Esophagus (tissue), 2 donors: ENCODE results near the gene LAMA3. TPM values are rescaled to one million over a fixed set of nuclear protein-coding genes. Genes with fewer than 3 reads are reported as not detected.
A peak's percentile ranks its signal among the peaks of the same experiment; 100 is the strongest.

Source experiments
- H3K27ac ChIP-seq, 2 donors: one replicate each; pipeline ENCODE4 v1.5.1; 2013; ENCODE audit warnings: low read depth in 2 of 2, mild to moderate bottlenecking in 2 of 2, inconsistent platforms in 1 of 2, low read length in 1 of 2, moderate library complexity in 1 of 2
- H3K27me3 ChIP-seq, 2 donors: one replicate each; pipeline ENCODE4 v1.6.1; 2013; ENCODE audit warnings: low read length in 2 of 2, control low read depth in 1 of 2, mild to moderate bottlenecking in 1 of 2; ENCODE audit not compliant: insufficient read depth in 2 of 2, control insufficient read depth in 1 of 2
- H3K36me3 ChIP-seq, 2 donors: one replicate each; pipeline ENCODE4 v1.6.1; 2013; ENCODE audit warnings: low read length in 1 of 2; ENCODE audit not compliant: control insufficient read depth in 2 of 2, insufficient read depth in 2 of 2
- H3K4me1 ChIP-seq, 2 donors: one replicate each; pipeline ENCODE4 v1.6.1; 2013; ENCODE audit warnings: low read length in 1 of 2; ENCODE audit not compliant: control insufficient read depth in 2 of 2, insufficient read depth in 2 of 2
- H3K4me3 ChIP-seq, 2 donors: one replicate each; pipeline ENCODE4 v1.5.1; 2013; ENCODE audit warnings: low read length in 2 of 2, mild to moderate bottlenecking in 2 of 2, low read depth in 1 of 2, moderate library complexity in 1 of 2
- H3K9me3 ChIP-seq, 2 donors: one replicate each; pipeline ENCODE4 v1.6.1; 2013; ENCODE audit warnings: mild to moderate bottlenecking in 2 of 2, low read depth in 1 of 2, low read length in 1 of 2, moderate library complexity in 1 of 2; ENCODE audit not compliant: control insufficient read depth in 2 of 2, insufficient read depth in 1 of 2
- WGBS, 2 donors: extraction: QIAGEN DNeasy Blood & Tissue Kit; methylation state at CpG; one replicate each; pipeline ENCODE4 v1.1.7; 2013; 5-methylcytosine and 5-hydroxymethylcytosine counted together
- polyA plus RNA-seq, 2 donors: library from polyadenylated mRNA; stranded (reverse); fragments of 200-250 nt; gene quantifications; one replicate each; pipeline ENCODE4 v1.2.3, GENCODE V29; 2013
- donor health status: healthy with polysubstance abuse.
- donor health status: Bipolar disorder and iron deficiency.

LAMA3 gene
- polyA plus RNA-seq, 2 donors: 8.0 to 11.5 TPM

DNA sequence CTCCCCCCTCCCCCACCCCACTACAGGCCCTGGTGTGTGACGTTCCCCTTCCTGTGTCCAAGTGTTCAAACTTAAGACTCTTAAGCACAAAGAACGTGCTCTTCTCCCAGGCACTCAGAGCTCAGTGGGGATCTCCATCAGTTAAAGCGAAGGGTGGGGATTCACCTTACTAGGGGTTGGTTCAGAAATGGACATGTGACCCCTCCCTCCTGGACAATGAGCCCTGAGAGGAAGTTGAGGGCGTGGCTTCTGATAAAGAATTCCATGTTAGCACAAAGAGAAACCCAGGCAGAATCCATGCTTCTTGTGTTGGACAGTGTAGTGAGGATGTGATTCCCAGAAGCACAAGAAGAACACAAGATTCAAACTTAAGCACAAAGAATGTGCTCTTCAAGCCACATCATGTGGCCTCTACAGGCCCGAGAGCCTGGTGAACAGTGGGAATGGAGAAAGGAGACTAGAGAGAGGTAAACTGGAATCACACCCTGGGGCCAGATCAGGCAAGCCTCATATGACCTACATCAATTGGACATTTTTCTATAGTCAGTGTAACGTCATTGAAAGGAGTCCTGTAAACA lies 247.2 kb downstream of the LAMA3 start:
- Histone ChIP-seq H3K36me3 (peaks cover 3 to 19% of the 10 kb centered on the region in 2 donors), H3K27me3 (no peaks in the 10 kb centered on the region), H3K27ac (no peak overlapping the region), H3K9me3 (no peaks in the 10 kb centered on the region), H3K4me3 (no peak overlapping the region), H3K4me1 (no peaks in the 10 kb centered on the region)
- 79 to 83% methylated on average over 6 of the region's 6 CpGs for WGBS, 2 donors

DNA sequence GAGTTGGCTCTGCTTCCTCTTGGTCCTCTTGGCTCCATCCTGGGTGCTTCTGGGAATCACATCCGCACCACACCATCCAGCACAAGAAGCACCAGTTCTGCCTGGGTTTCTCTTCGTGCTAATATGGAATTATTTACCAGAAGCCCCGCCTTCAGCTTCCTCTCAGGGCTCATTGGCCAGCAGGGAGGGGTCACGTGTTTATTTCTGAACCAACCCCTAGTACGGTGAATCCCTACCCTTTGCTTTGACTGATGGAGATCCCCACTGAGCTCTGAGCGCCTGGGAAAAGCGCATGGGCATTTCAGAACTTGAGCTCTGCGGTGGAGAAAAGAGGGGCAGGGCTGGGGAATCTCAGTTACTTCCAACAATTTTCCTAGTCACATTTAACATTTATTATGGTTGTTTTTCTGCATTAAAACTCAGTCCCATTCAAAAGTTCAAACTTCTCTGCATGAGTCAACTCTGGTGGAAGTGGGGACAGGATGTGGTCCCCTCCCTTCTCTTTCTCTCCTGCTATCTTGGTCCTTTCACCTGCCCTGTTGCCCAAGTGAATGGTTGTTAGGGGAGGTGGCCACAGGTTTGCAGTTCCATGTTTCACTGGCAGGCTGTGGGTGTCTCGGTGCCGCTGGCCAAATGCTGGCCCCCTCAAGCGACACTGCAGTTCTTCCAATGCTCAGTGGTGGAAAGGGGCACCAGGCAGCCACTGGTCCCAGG lies 248.9 kb downstream of the LAMA3 start:
- H3K27me3 ChIP-seq: no peaks in the 10 kb centered on the region
- H3K9me3 ChIP-seq: no peaks in the 10 kb centered on the region
- 86 to 88% methylated on average over 11 of the region's 11 CpGs for WGBS, 2 donors
- no peak overlapping the region for H3K27ac ChIP-seq
- no peaks in the 10 kb centered on the region for H3K4me1 ChIP-seq
- no peak overlapping the region for H3K4me3 ChIP-seq
- peaks cover 6 to 20% of the 10 kb centered on the region in 2 donors for H3K36me3 ChIP-seq

DNA sequence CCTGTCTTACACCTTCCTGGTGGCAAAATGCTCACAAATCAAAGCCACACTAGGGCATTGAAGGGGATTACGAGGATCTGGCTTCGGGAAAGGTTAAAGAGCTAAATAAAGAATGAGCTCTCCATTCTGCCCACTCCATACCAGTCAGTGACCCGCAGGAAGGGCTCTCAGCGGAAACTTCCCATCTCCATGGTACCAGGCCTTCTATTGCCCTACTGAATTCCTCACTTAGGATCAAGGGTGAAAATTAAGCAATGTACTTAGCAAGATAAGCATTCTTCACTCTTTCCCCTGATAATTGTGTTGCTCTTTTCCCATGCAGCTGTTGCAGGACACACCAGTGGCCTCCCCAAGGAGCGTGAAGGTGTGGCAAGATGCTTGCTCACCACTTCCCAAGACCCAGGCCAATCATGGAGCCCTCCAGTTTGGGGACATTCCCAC lies 249.7 kb downstream of the LAMA3 start:
- Histone ChIP-seq H3K27me3 (no peaks in the 10 kb centered on the region), H3K4me1 (peaks cover 0 to under 1% of the 10 kb centered on the region in 2 donors), H3K9me3 (no peaks in the 10 kb centered on the region), H3K27ac (no peak overlapping the region), H3K36me3 (peaks cover 7 to 20% of the 10 kb centered on the region in 2 donors), H3K4me3 (no peak overlapping the region)
- 93 to 95% methylated on average over 5 of the region's 5 CpGs for WGBS, 2 donors

DNA sequence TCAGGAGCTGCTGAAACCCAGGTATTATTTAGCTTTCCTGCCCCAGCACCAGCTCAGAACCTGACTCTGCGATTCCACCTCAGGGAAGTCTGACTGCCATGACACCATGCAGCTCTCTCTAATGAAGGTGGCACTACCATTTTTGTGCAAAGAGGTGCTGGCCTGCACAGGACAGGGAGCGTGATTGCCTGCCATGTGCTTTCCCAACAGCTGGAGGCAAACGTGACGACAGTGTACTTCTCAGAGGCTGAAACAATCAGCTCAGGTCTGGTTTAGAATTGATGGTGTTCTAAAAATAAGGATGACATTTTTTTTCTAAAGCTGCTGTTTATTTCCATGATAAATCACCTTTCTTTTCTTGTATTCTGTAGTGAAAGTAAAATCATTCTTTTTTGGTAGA lies 250.1 kb downstream of the LAMA3 start:
- H3K4me3 ChIP-seq: no peak overlapping the region
- H3K27ac ChIP-seq: no peak overlapping the region
- peaks cover 0 to 3% of the 10 kb centered on the region in 2 donors for H3K4me1 ChIP-seq
- 80 to 83% methylated on average over 4 of the region's 4 CpGs for WGBS, 2 donors
- H3K36me3 ChIP-seq: peaks cover 9 to 20% of the 10 kb centered on the region in 2 donors
- H3K27me3 ChIP-seq: no peaks in the 10 kb centered on the region
- no peaks in the 10 kb centered on the region for H3K9me3 ChIP-seq

DNA sequence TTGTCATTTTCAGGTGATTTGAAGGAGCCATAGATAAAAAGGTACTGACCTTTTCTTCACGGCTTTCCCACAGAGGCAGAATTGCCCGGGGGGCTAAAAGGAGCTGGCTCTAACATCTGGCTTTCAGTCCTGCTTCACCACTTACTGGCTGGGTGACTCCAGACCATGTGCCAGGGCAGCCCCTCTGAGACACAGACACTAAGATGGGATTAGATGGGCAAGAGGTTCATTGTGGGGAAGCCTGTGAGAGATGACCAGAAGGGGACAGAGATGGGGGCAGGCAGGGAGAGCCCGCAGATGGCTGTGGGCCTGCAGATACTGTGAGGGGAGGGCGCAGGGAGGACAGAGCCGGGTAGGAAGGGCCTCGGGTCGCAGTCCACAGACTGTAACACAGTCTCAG lies 250.6 kb downstream of the LAMA3 start:
- Histone ChIP-seq H3K27me3 (no peaks in the 10 kb centered on the region), H3K36me3 (peaks cover 9 to 18% of the 10 kb centered on the region in 2 donors), H3K4me3 (no peak overlapping the region), H3K4me1 (peaks cover 0 to 3% of the 10 kb centered on the region in 2 donors), H3K9me3 (no peaks in the 10 kb centered on the region), H3K27ac (no peak overlapping the region)
- 85 to 88% methylated on average over 4 to 7 of the region's 7 CpGs for WGBS, 2 donors

DNA sequence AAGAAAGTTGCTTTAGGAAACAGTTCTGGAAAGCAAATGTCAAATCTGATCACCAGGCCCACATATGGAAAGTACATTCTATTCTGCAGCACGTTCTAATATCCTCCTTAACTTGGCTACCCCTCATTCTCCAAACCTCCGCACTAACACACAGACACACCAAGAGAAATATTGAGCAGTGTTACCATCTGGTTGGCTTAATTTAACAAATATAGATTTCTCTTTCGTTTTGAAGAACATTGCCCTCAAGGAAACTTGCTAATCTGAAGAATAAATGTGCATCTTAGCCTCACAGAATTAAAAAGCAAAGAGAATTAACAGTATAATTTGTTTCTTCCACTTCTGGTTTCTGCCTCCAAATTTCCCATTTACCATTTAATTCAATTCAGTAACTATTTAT lies 252.5 kb downstream of the LAMA3 start:
- Histone ChIP-seq H3K27ac (no peak overlapping the region), H3K4me1 (peaks cover 0 to 3% of the 10 kb centered on the region in 2 donors), H3K4me3 (no peak overlapping the region), H3K27me3 (no peaks in the 10 kb centered on the region), H3K36me3 (peaks cover 15 to 18% of the 10 kb centered on the region in 2 donors), H3K9me3 (no peaks in the 10 kb centered on the region)
- WGBS, 2 donors: 78 to 89% methylated on average over 3 of the region's 3 CpGs

DNA sequence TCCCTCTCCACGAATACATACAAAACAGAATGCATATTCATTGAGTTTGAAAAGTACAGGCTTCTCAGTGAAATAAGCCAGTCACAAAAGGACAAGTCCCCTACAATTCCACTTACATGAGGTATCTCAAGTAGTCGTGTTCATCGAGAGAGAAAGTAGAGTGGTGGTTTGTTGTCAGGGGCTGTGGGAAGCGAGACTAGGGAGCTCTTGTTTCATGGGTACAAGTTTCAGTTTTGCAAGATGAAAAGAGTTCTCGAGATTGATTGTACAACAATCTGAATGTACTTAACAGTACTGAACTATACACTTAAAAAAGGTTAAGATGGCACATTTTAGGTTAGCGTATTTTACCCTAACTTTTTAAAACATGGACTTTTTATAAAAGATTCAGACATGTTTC lies 253.9 kb downstream of the LAMA3 start:
- H3K4me3 ChIP-seq: no peak overlapping the region
- peaks cover 0 to 3% of the 10 kb centered on the region in 2 donors for H3K4me1 ChIP-seq
- no peaks in the 10 kb centered on the region for H3K9me3 ChIP-seq
- peaks cover 15 to 18% of the 10 kb centered on the region in 2 donors for H3K36me3 ChIP-seq
- H3K27ac ChIP-seq: no peak overlapping the region
- no peaks in the 10 kb centered on the region for H3K27me3 ChIP-seq
- 82 to 84% methylated on average over 6 of the region's 6 CpGs for WGBS, 2 donors

DNA sequence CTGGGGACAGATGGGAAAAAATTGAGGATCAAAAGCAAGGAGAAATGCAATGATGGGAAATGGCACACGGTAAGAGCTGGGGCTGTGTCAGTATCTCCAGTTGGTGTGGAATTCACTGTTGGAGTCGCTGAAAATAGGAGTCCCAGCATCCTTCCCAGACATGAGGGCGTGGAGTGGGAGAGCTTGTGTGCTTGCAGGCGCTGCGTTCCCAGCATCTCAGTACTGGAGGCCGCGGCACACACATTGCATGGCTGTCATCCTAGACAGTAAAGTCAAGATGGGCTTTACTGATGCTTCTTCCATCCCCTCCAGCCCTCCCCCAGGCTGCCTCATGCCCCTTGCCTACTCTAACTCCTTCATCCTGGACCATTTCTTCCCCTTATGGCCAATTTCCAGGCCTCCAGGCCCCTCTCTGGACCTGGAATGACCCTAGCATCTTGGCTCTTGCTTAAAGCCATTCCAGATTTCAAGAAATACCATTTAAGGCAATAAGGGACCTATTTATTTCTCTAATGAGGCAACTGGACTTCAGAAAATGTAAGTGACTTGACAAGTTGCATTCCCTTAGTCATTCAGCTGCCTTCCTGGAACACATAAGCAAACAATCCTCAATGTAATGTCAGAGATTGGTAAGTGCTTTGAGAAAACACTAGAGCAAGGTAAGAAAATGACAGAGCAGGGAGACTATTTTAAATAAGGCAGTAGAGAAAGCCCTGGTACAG lies 254.8 kb downstream of the LAMA3 start:
- Histone ChIP-seq H3K4me3 (no peak overlapping the region), H3K27me3 (no peaks in the 10 kb centered on the region), H3K27ac (peak overlapping the region in 1 of 2 donors; percentile 14), H3K9me3 (no peaks in the 10 kb centered on the region), H3K36me3 (peaks cover 15% of the 10 kb centered on the region in 2 donors), H3K4me1 (peaks cover 0 to 3% of the 10 kb centered on the region in 2 donors)
- WGBS, 2 donors: 95 to 96% methylated on average over 7 of the region's 7 CpGs

DNA sequence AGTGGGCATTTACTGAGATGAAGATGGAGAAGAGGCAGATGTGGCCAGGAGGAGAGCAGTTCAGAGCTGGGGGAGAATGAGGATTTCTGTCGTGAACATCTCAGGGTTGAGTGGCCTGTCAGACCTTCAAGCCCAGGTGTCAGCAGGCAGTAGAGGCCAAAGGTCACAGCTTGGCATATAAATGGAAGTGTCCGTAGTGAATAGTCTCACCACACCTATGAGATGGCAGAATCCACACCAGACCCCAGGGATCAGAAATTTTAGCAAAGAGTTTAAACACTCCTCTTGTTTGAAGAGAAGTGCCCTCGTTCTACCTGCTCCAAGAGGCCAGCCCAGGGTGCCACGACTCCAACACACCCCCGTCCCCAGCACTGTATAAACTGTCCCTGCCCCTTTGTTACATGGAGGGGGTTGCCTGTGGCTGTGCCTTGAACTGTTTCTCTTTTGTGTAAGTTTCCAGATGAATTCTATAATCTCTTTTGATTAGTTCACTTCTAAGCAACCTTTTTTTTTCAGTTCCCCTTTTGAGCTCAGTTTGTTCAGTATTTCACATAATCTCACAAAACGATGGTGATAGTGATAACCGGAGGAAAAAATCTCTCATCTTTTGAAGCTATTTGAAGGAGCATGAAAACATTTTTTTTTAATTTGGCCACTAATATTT lies 256.3 kb downstream of the LAMA3 start:
- no peak overlapping the region for H3K27ac ChIP-seq
- H3K9me3 ChIP-seq: no peaks in the 10 kb centered on the region
- H3K4me3 ChIP-seq: no peak overlapping the region
- 84 to 86% methylated on average over 7 of the region's 7 CpGs for WGBS, 2 donors
- H3K4me1 ChIP-seq: peaks cover 0 to 3% of the 10 kb centered on the region in 2 donors
- no peaks in the 10 kb centered on the region for H3K27me3 ChIP-seq
- peaks cover 4 to 12% of the 10 kb centered on the region in 2 donors for H3K36me3 ChIP-seq
